Keratinocyte (primary cell): ENCODE data around the gene CCR8. TPM values are rescaled to one million over a fixed set of nuclear protein-coding genes. Genes with fewer than 3 reads are reported as not detected.

Experiments
- DNase-seq: peaks from one replicate; pipeline ENCODE4 v3.0.0-alpha.2; 2011; ENCODE audit warnings: low read depth, missing footprints, low spot score
- FAIRE-seq: peaks from 2 replicates; lab custom pipeline; 2011; peaks lifted over from hg19 to GRCh38; lab: Jason Lieb, UNC
- H2AFZ ChIP-seq: 2 replicates; pipeline ENCODE4 v1.6.0; 2012; ENCODE audit warnings: low read length, control low read depth, inconsistent platforms; ENCODE audit not compliant: control insufficient read depth
- H3K27ac ChIP-seq: 2 replicates; pipeline ENCODE4 v1.5.1; 2011; ENCODE audit warnings: low read length; ENCODE audit not compliant: control insufficient read depth, insufficient read depth
- H3K27me3 ChIP-seq: 3 replicates; pipeline ENCODE4 v1.6.0; 2011; ENCODE audit warnings: low read length; ENCODE audit not compliant: control insufficient read depth, insufficient read depth; ENCODE audit errors: extremely low read depth
- H3K36me3 ChIP-seq, 2 experiments: 2 replicates in 1 of 2; 3 replicates in 1 of 2; pipeline ENCODE4 v1.5.1; 2011; ENCODE audit warnings: low read length in 2 of 2, mild to moderate bottlenecking in 1 of 2; ENCODE audit not compliant: control insufficient read depth in 2 of 2, insufficient read depth in 2 of 2; ENCODE audit errors: extremely low read depth in 1 of 2
- H3K4me1 ChIP-seq: 3 replicates; pipeline ENCODE4 v1.5.1; 2011; ENCODE audit warnings: low read length; ENCODE audit not compliant: control insufficient read depth, insufficient read depth; ENCODE audit errors: extremely low read depth
- H3K4me2 ChIP-seq: 3 replicates; pipeline ENCODE4 v1.6.0; 2011; ENCODE audit warnings: low read depth, low read length; ENCODE audit not compliant: control insufficient read depth, insufficient read depth; ENCODE audit errors: extremely low read depth
- H3K4me3 ChIP-seq, 3 experiments: fragments of 200-600 bp in 1 of 3; sonication (generic) in 1 of 3; 2 replicates in 2 of 3; 3 replicates in 1 of 3; pipeline ENCODE4 v1.5.1; 2011 to 2016; ENCODE audit warnings: low read length in 3 of 3, mild to moderate bottlenecking in 3 of 3, control low read depth in 2 of 3, inconsistent platforms in 1 of 3, low read depth in 1 of 3, mixed read lengths in 1 of 3, mixed run types in 1 of 3, moderate library complexity in 1 of 3; ENCODE audit not compliant: control insufficient read depth in 2 of 3, insufficient read depth in 2 of 3; ENCODE audit errors: extremely low read depth in 1 of 3
- H3K79me2 ChIP-seq: 2 replicates; pipeline ENCODE4 v1.6.0; 2012; ENCODE audit warnings: low read length; ENCODE audit not compliant: control insufficient read depth, insufficient read depth
- H3K9ac ChIP-seq: 3 replicates; pipeline ENCODE4 v1.6.0; 2011; ENCODE audit warnings: low read length; ENCODE audit not compliant: control insufficient read depth, insufficient read depth; ENCODE audit errors: extremely low read depth
- H3K9me1 ChIP-seq: 3 replicates; pipeline ENCODE4 v1.6.0; 2011; ENCODE audit warnings: low read length; ENCODE audit not compliant: control insufficient read depth, insufficient read depth; ENCODE audit errors: extremely low read depth
- H3K9me3 ChIP-seq: 2 replicates; pipeline ENCODE4 v1.5.1; 2012; ENCODE audit warnings: low read depth, low read length; ENCODE audit not compliant: control insufficient read depth
- H4K20me1 ChIP-seq: 3 replicates; pipeline ENCODE4 v1.6.0; 2011; ENCODE audit warnings: low read length; ENCODE audit not compliant: control insufficient read depth, insufficient read depth; ENCODE audit errors: extremely low read depth
- EZH2 ChIP-seq: IDR thresholded peaks from one replicate; pipeline ENCODE4 v1.6.1; 2012; ENCODE audit warnings: inconsistent platforms, mild to moderate bottlenecking, low read length, moderate library complexity
- dilution Hi-C: fragments of 300-500 bp; cut with MboI; formaldehyde crosslinking; loops from one replicate; pipeline ENCODE4 v1.7.0; 2020; ENCODE audit warnings: low sequenced_read_pairs; ENCODE audit not compliant: extremely low pct_ligation_motif_present
- polyA minus RNA-seq, 3 experiments: library from RNA; depleted of rRNA, polyadenylated mRNA; stranded (reverse); fragments of >200 nt; gene quantifications; 1 replicate in 1 of 3; 2 replicates in 1 of 3; 3 replicates in 1 of 3; pipeline ENCODE4 v1.2.3, GENCODE V29; 2011
- polyA plus RNA-seq, 5 experiments: library from polyadenylated mRNA; depleted of rRNA in 3 of 5; stranded (reverse) in 3 of 5; stranded (forward) in 1 of 5; unstranded in 1 of 5; fragments of >200 nt; gene quantifications; 1 replicate in 1 of 5; 2 replicates in 3 of 5; 3 replicates in 1 of 5; pipeline versions ENCODE4 v1.2.1 to v1.2.3, GENCODE V29; 2011 to 2012; ENCODE audit warnings: missing spikeins in 2 of 5, low read depth in 1 of 5, low replicate concordance in 1 of 5
- TF ChIP-seq, protein P1 (sequence below), 3 experiments: IDR thresholded peaks in 1 of 3; conservative IDR thresholded peaks in 1 of 3; optimal IDR thresholded peaks in 1 of 3; 2 replicates in 2 of 3; 3 replicates in 1 of 3; pipeline versions ENCODE3 to v1.5.1; 2011; ENCODE audit warnings: low read length in 3 of 3, mild to moderate bottlenecking in 3 of 3, moderate library complexity in 2 of 3, control low read depth in 1 of 3, inconsistent platforms in 1 of 3; ENCODE audit not compliant: insufficient read depth in 2 of 3; ENCODE audit errors: extremely low read depth in 1 of 3

CCR8 gene
- not detected in 3 replicates for polyA plus RNA-seq
- not detected for polyA plus RNA-seq (2011; ENCODE audit: low read depth)
- not detected in 2 replicates for polyA plus RNA-seq (2011; cell fraction: cytosol; rRNA removed)
- polyA plus RNA-seq (2011; cell fraction: nucleus; rRNA removed): not detected in 2 replicates
- not detected in 2 replicates for polyA plus RNA-seq (2012; ENCODE audit: low replicate concordance)
- not detected in 3 replicates for polyA minus RNA-seq
- polyA minus RNA-seq (2011; cell fraction: cytosol; rRNA and poly(A)+ RNA removed): not detected
- polyA minus RNA-seq (2011; cell fraction: nucleus; rRNA and poly(A)+ RNA removed): not detected in 2 replicates

DNA sequence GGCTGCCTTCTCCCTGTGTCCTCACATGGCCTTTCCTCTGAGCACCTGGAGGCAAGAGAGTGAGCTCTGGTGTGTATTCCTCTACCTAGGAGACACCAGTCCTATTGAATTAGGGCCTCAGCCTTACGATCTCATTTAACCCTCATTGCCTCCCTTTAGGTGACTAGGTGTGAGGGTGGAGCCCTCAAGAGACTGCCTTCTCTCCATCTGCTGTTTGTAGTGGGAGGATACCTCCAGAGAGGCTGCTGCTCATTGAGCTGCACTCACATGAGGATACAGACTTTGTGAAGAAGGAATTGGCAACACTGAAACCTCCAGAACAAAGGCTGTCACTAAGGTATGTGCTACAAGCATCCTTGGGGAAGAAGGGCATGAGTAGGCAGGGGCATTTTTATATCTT, at the start of gene CCR8:
Gene CCR8, plus strand, starts transcription at position 217 of the 400 bp plus-strand sequence. CDS start 2,623 bp downstream, outside the sequence.
- no peak within 1 kb of the TSS for H3K4me3 ChIP-seq
- no peaks in the 10 kb centered on the region for H3K79me2 ChIP-seq
- DNase-seq (no peak), FAIRE-seq (no peak)
- no peak within 1 kb of the TSS for H3K4me2 ChIP-seq
- H4K20me1 ChIP-seq: no peaks in the 10 kb centered on the region
- no peak for TF ChIP-seq EZH2
- TF ChIP-seq, protein P1, sequence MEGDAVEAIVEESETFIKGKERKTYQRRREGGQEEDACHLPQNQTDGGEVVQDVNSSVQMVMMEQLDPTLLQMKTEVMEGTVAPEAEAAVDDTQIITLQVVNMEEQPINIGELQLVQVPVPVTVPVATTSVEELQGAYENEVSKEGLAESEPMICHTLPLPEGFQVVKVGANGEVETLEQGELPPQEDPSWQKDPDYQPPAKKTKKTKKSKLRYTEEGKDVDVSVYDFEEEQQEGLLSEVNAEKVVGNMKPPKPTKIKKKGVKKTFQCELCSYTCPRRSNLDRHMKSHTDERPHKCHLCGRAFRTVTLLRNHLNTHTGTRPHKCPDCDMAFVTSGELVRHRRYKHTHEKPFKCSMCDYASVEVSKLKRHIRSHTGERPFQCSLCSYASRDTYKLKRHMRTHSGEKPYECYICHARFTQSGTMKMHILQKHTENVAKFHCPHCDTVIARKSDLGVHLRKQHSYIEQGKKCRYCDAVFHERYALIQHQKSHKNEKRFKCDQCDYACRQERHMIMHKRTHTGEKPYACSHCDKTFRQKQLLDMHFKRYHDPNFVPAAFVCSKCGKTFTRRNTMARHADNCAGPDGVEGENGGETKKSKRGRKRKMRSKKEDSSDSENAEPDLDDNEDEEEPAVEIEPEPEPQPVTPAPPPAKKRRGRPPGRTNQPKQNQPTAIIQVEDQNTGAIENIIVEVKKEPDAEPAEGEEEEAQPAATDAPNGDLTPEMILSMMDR (optimal IDR thresholded peaks at IDR 0.05 in 1 of 3, IDR thresholded peaks at IDR 0.05 in 1 of 3, conservative IDR thresholded peaks at IDR 0.05 in 1 of 3; ENCODE audit: extremely low read depth in 1 of 3, insufficient read depth in 2 of 3, low read length in 3 of 3): no peak
- H3K9ac ChIP-seq: no peak within 1 kb of the TSS
- H3K27ac ChIP-seq: no peak within 1 kb of the TSS
- no peak within 1 kb of the TSS for H2AFZ ChIP-seq
- no peaks in the 10 kb centered on the region for H3K9me1 ChIP-seq
- dilution Hi-C loops: no loop called here
- H3K36me3 ChIP-seq: no peaks in the 10 kb centered on the region
- no peaks in the 10 kb centered on the region for H3K9me3 ChIP-seq
- H3K27me3 ChIP-seq: no peaks in the 10 kb centered on the region
- no peaks in the 10 kb centered on the region for H3K4me1 ChIP-seq

- FAIRE-seq: peak; percentile 13
- Histone ChIP-seq H2AFZ (no peak within 1 kb of the TSS), H3K27me3 (no peaks in the 10 kb centered on the region)
These were observed 49.6 kb upstream of the CCR8 start, which contains the start of gene CX3CR1 for GRCh38 chr3:39279745-39280517. Gene CX3CR1 (minus strand): TSS chr3:39280036. CDS start chr3:39266509, 13,527 bp downstream.

More at GRCh38 chr3:39279745-39280517, 49.6 kb upstream of the CCR8 start, which contains the start of gene CX3CR1:
- Histone ChIP-seq H3K4me2 (no peak within 1 kb of the TSS), H3K9ac (no peak within 1 kb of the TSS), H3K9me3 (no peaks in the 10 kb centered on the region), H3K4me3 (no peak within 1 kb of the TSS), H3K27ac (no peak within 1 kb of the TSS), H4K20me1 (no peaks in the 10 kb centered on the region), H3K9me1 (no peaks in the 10 kb centered on the region), H3K36me3 (no peaks in the 10 kb centered on the region), H3K79me2 (no peaks in the 10 kb centered on the region), H3K4me1 (no peaks in the 10 kb centered on the region)
- dilution Hi-C loops: no loop called here
- no peak for DNase-seq
- TF ChIP-seq EZH2: no peak
- TF ChIP-seq, protein P1 (optimal IDR thresholded peaks at IDR 0.05 in 1 of 3, IDR thresholded peaks at IDR 0.05 in 1 of 3, conservative IDR thresholded peaks at IDR 0.05 in 1 of 3; ENCODE audit: extremely low read depth in 1 of 3, insufficient read depth in 2 of 3, low read length in 3 of 3): no peak
